BLaER1 treated with 17β-estradiol and CSF1 and Interleukin-3, amounts not matched to agents 10 nM and 100 nM (cell line): ENCODE measurements around the gene MOV10L1.
A peak's percentile ranks its signal among the peaks of the same experiment; 100 is the strongest.
"Not testable (repeated sequence)": the region's sequence is repeated elsewhere in the genome, so short reads cannot be mapped to it uniquely, and the experiment has no call there.

Experiments
- H3K27ac ChIP-seq, 11 experiments: shearing (Covaris generic); formaldehyde crosslinking; 2 replicates each; pipeline ENCODE4 v1.8.1; 2022
- H3K27me3 ChIP-seq, 11 experiments: shearing (Covaris generic); formaldehyde crosslinking; 2 replicates each; pipeline ENCODE4 v1.8.1; 2022
- H3K36me3 ChIP-seq, 11 experiments: shearing (Covaris generic); formaldehyde crosslinking; 2 replicates each; pipeline ENCODE4 v1.8.1; 2022
- H3K4me1 ChIP-seq, 10 experiments: shearing (Covaris generic); formaldehyde crosslinking; 2 replicates each; pipeline ENCODE4 v1.8.1; 2022
- H3K4me2 ChIP-seq, 11 experiments: shearing (Covaris generic); formaldehyde crosslinking; 2 replicates each; pipeline ENCODE4 v1.8.1; 2022
- H3K4me3 ChIP-seq, 10 experiments: shearing (Covaris generic); formaldehyde crosslinking; 2 replicates each; pipeline ENCODE4 v1.8.1; 2022
- H3K9ac ChIP-seq, 11 experiments: shearing (Covaris generic); formaldehyde crosslinking; 2 replicates each; pipeline ENCODE4 v1.8.1; 2022
- H3K9me3 ChIP-seq, 11 experiments: shearing (Covaris generic); formaldehyde crosslinking; replicated peaks in 1 of 11; 2 replicates each; pipeline ENCODE4 v1.8.1; 2022
- H4K20me1 ChIP-seq, 11 experiments: shearing (Covaris generic); formaldehyde crosslinking; 2 replicates each; pipeline ENCODE4 v1.8.1; 2022
- Cebpa-rat ChIP-seq, 11 experiments: shearing (Covaris generic); IDR thresholded peaks; 2 replicates each; pipeline ENCODE4 v1.8.1; 2022

The MOV10L1 gene

DNA sequence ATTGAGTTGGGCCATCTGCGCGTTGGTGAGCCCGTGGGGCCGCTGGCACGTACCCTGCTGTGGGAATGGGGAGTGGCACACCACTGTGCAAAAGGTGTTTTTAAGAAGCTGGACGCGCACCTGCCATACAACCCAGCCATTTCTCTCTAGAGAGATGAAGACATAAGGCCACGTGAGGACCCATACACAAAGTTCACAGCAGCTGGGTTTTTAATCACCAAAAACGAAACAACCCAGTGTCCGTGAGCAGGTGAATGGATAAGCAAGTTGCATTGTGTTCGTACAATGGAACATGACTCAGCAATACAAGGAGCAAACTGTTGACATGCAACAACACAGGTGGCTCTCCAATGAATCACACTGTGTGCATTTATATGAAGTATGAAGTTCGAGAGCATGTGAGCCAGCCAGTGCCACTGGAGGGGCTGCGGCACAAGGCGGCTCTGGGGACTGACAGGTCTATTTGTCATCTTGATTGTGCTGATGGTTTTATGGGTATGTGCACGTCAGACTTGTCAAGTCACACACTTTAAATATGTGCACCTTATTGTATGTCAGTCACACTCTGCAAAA is 50.1 kb downstream of the MOV10L1 start:
- Histone ChIP-seq H3K4me1 (peaks cover 0 to 21% (median 9%) of the 10 kb centered on the region in 10 experiments; a peak in 13 of 20 replicates), H3K4me2 (peak overlapping the region in 6 of 11 experiments; percentile 7 to 40 (median 24); a peak in 9 of 22 replicates)

DNA sequence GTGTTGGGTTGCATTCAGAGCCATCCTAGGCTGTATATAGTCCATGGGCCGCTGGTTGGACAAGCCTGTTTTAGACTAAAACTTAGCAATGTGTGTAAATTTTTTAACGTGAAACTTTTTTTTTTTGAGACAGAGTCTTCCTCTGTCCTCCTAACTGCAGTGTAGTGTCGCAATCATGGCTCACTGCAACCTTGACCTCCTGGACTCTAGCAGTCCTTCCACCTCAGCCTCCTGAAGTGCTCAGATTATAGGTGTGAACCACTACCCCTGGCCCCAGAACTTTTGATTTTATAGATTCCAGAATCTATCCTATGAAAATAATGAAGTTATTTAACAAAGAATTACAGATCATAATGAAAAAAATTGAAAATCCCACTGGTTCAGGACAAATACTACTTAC is 50.8 kb downstream of the MOV10L1 start:
- no peaks in the 10 kb centered on the region for H3K9me3 ChIP-seq
- TF ChIP-seq Cebpa-rat (IDR thresholded peaks at IDR 0.05), result peak in 5 of 11 experiments; percentile 20 to 65 (median 26); a peak in 3 of 22 replicates
- peaks cover 0 to 21% (median 9%) of the 10 kb centered on the region in 10 experiments; a peak in 13 of 20 replicates for H3K4me1 ChIP-seq
- H3K9ac ChIP-seq, result no peak overlapping the region
- no peak overlapping the region for H3K27ac ChIP-seq
- no peaks in the 10 kb centered on the region for H4K20me1 ChIP-seq
- H3K27me3 ChIP-seq, result no peaks in the 10 kb centered on the region; a peak in 1 of 22 replicates
- H3K4me2 ChIP-seq, result no peak overlapping the region
- H3K36me3 ChIP-seq, result no peaks in the 10 kb centered on the region
- H3K4me3 ChIP-seq, result no peak overlapping the region

More for the DNA sequence above, 50.1 kb downstream of the MOV10L1 start:
- Histone ChIP-seq H3K36me3 (no peaks in the 10 kb centered on the region), H4K20me1 (no peaks in the 10 kb centered on the region), H3K4me3 (no peak overlapping the region), H3K9ac (no peak overlapping the region), H3K9me3 (no peaks in the 10 kb centered on the region), H3K27me3 (no peaks in the 10 kb centered on the region; a peak in 1 of 22 replicates), H3K27ac (no peak overlapping the region)
- TF ChIP-seq Cebpa-rat (IDR thresholded peaks at IDR 0.05), result no peak

- Histone ChIP-seq H3K27me3 (no peaks in the 10 kb centered on the region; a peak in 1 of 22 replicates), H3K36me3 (no peaks in the 10 kb centered on the region), H3K4me1 (peaks cover 0 to 21% (median 9%) of the 10 kb centered on the region in 10 experiments; a peak in 13 of 20 replicates), H3K27ac (no peak overlapping the region), H3K9me3 (no peaks in the 10 kb centered on the region), H3K9ac (no peak overlapping the region), H3K4me3 (no peak overlapping the region), H4K20me1 (no peaks in the 10 kb centered on the region), H3K4me2 (no peak overlapping the region)
- no peak for TF ChIP-seq Cebpa-rat (IDR thresholded peaks at IDR 0.05)
These were observed 51.7 kb downstream of the MOV10L1 start for GRCh38 chr22:50141462-50141861.

- Histone ChIP-seq H3K4me1 (peaks cover 0 to 21% (median 9%) of the 10 kb centered on the region in 10 experiments; a peak in 13 of 20 replicates), H3K27me3 (no peaks in the 10 kb centered on the region; a peak in 1 of 22 replicates), H3K4me3 (no peak overlapping the region), H3K9ac (no peak overlapping the region), H3K4me2 (no peak overlapping the region), H3K9me3 (no peaks in the 10 kb centered on the region), H3K36me3 (no peaks in the 10 kb centered on the region), H3K27ac (no peak overlapping the region), H4K20me1 (no peaks in the 10 kb centered on the region)
- TF ChIP-seq Cebpa-rat (IDR thresholded peaks at IDR 0.05), result no peak
These were observed 52.1 kb downstream of the MOV10L1 start for GRCh38 chr22:50141891-50142363.

DNA sequence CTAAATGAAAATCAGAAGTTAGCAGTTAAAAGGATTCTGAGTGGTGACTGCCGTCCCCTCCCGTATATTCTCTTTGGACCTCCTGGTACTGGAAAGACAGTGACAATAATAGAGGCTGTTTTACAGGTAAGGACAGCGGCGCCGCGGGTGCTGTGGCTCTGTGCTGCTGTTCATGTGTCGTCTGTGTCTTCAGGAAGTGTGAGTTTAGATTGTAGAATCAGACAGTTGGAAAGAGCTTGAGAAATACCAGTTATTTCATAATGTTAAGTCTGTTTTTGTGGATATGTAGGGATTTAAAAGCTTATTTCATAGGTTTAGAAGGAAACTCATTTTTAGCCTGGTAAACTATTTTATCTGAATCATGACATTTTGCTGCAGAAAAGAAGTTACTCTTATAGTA is 53.3 kb downstream of the MOV10L1 start:
- TF ChIP-seq Cebpa-rat (IDR thresholded peaks at IDR 0.05), result no peak
- H3K9me3 ChIP-seq, result no peaks in the 10 kb centered on the region
- no peak overlapping the region for H3K27ac ChIP-seq
- H4K20me1 ChIP-seq, result peaks cover 0 to 6% (median 0%) of the 10 kb centered on the region in 11 experiments; a peak in 1 of 22 replicates
- H3K4me1 ChIP-seq, result peaks cover 0 to 25% (median 13%) of the 10 kb centered on the region in 10 experiments; a peak in 14 of 20 replicates
- no peak overlapping the region for H3K9ac ChIP-seq
- no peaks in the 10 kb centered on the region; a peak in 1 of 22 replicates for H3K27me3 ChIP-seq
- H3K4me3 ChIP-seq, result no peak overlapping the region
- H3K36me3 ChIP-seq, result no peaks in the 10 kb centered on the region
- no peak overlapping the region for H3K4me2 ChIP-seq

DNA sequence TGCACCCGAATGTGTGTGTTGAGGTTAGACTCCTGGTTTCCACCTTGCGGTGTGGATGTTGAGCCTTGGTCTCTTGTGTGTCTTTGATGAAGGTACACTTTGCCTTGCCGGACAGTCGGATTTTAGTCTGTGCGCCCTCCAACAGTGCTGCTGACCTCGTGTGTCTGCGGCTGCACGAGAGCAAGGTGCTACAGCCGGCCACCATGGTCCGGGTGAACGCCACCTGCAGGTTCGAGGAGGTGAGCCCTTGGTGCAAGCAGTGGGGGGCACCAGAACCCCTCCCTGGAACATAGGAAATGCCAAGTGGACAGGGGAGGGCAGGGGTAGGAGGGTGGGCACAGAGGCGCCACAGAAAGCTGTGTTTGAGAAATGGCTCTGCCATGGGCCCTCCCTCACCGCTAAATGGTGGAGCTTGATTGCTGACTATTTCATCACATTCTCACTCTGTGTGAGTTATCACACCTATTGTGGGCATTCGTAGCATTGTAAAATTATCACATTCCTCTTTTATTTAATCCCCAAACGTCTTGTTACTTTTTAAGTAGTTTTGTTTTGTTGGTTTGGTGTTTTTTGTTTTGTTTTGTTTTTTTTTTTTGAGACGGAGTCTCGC is 54.3 kb downstream of the MOV10L1 start:
- H4K20me1 ChIP-seq, result peaks cover 0 to 10% (median 0%) of the 10 kb centered on the region in 11 experiments; a peak in 1 of 22 replicates
- no peaks in the 10 kb centered on the region for H3K36me3 ChIP-seq
- H3K4me1 ChIP-seq, result peaks cover 3 to 30% (median 19%) of the 10 kb centered on the region in 10 experiments; a peak in 15 of 20 replicates
- no peak for TF ChIP-seq Cebpa-rat (IDR thresholded peaks at IDR 0.05)
- no peak overlapping the region for H3K9ac ChIP-seq
- H3K4me3 ChIP-seq, result no peak overlapping the region
- H3K4me2 ChIP-seq, result no peak overlapping the region
- no peaks in the 10 kb centered on the region for H3K27me3 ChIP-seq
- no peak overlapping the region for H3K27ac ChIP-seq
- no peaks in the 10 kb centered on the region for H3K9me3 ChIP-seq

- no peaks in the 10 kb centered on the region for H3K27me3 ChIP-seq
- no peak overlapping the region; a peak in 1 of 22 replicates for H3K4me2 ChIP-seq
- no peak overlapping the region for H3K27ac ChIP-seq
- peaks cover 0 to 23% (median 0%) of the 10 kb centered on the region in 11 experiments; a peak in 2 of 22 replicates for H4K20me1 ChIP-seq
- peaks cover 3 to 26% (median 18%) of the 10 kb centered on the region in 10 experiments; a peak in 14 of 20 replicates for H3K4me1 ChIP-seq
- no peak overlapping the region; a peak in 1 of 22 replicates for H3K9ac ChIP-seq
- no peaks in the 10 kb centered on the region for H3K9me3 ChIP-seq
- H3K4me3 ChIP-seq, result no peak overlapping the region
- no peak for TF ChIP-seq Cebpa-rat (IDR thresholded peaks at IDR 0.05)
- no peaks in the 10 kb centered on the region for H3K36me3 ChIP-seq
These were observed 56.1 kb downstream of the MOV10L1 start for GRCh38 chr22:50145721-50146438.

DNA sequence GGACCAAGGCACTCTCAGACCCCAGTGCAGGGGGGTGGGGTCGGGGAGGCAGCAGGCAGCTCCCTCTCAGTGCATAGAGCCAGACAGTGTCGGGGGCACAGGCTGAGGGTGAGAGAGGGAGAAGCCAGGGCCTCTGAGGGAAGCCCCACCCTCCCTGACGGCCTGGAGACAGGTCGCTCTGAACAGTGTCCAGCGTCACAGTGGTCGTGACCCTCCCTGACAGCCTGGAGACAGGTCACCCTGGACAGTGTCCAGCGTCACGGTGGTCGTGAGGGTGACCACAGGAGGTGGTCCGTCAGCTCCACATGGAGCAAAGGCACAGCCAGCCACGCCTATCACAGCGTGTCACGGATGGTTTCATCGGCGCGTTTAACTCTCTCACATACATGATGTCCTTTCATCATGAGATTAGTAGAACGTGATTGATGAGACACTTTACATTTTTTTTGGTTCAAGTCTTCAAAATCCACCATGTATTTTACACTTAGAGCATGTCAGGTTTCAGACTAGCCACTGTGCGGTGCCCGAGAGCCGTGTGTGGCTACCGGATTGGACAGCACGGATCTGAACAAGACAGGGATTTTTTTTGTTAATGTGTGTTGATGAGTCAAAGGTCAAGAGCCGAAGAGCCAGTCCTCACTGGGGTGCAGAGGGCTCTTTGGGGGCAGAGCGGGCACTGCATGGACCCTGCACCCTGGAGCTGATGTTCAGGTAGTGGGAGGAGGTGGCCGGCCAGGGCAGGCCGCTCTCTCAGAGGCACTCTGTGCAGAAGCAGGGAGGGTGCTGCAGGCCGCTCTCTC is 56.8 kb downstream of the MOV10L1 start:
- peaks cover 3 to 33% (median 18%) of the 10 kb centered on the region in 10 experiments; a peak in 14 of 20 replicates for H3K4me1 ChIP-seq
- peaks cover 0 to 23% (median 0%) of the 10 kb centered on the region in 11 experiments; a peak in 2 of 22 replicates for H4K20me1 ChIP-seq
- no peak overlapping the region for H3K9ac ChIP-seq
- H3K36me3 ChIP-seq, result no peaks in the 10 kb centered on the region
- no peak overlapping the region for H3K4me3 ChIP-seq
- H3K4me2 ChIP-seq, result no peak overlapping the region; a peak in 1 of 22 replicates
- H3K27ac ChIP-seq, result no peak overlapping the region
- no peak for TF ChIP-seq Cebpa-rat (IDR thresholded peaks at IDR 0.05)
- no peaks in the 10 kb centered on the region for H3K9me3 ChIP-seq
- no peaks in the 10 kb centered on the region for H3K27me3 ChIP-seq

DNA sequence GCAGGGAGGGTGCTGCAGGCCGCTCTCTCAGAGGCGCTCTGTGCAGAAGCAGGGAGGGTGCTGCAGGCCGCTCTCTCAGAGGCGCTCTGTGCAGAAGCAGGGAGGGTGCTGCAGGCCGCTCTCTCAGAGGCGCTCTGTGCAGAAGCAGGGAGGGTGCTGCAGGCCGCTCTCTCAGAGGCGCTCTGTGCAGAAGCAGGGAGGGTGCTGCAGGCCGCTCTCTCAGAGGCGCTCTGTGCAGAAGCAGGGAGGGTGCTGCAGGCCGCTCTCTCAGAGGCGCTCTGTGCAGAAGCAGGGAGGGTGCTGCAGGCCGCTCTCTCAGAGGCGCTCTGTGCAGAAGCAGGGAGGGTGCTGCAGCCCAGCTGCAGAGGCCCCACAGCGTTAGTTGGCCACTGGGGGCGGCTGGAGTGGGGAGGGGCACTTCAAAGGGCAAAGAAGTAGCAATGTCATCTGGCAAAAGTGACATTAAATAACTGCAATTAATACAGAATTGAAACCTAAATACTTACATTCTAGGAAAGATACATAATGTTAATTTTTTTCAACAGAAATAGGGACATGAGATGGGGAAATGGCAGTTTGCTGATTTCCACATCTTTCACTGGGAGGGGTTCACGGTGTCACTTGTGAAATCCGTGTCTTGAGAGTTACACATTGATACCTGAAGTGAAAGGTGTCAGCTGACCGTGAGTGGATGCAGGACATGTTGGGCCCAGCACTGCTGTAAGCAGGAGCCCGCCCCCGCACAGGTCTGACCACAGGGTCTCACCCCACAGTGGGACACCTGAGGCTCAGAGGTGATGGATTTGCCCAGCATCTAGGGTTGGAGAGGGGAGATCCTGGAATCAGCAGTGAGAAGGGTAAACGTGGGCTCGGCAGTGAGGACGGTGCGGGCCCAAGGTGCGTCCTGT is 57.7 kb downstream of the MOV10L1 start:
- H3K9ac ChIP-seq, H3K4me3 ChIP-seq, H3K9me3 ChIP-seq, H3K27ac ChIP-seq, H3K27me3 ChIP-seq, H3K36me3 ChIP-seq: not testable (repeated sequence)
- H3K4me2 ChIP-seq, result peak overlapping the region in 6 of 11 experiments; percentile 1 to 44 (median 12); a peak in 6 of 22 replicates
- H3K4me1 ChIP-seq, result peaks cover 3 to 41% (median 18%) of the 10 kb centered on the region in 10 experiments; a peak in 14 of 20 replicates
- peaks cover 0 to 23% (median 0%) of the 10 kb centered on the region in 11 experiments; a peak in 2 of 22 replicates for H4K20me1 ChIP-seq
